ENCODE measurements around the gene SPDYE4.

- TF ChIP-seq EP300 (IDR thresholded peaks at IDR 0.05): no peak
- TF ChIP-seq, protein P1, sequence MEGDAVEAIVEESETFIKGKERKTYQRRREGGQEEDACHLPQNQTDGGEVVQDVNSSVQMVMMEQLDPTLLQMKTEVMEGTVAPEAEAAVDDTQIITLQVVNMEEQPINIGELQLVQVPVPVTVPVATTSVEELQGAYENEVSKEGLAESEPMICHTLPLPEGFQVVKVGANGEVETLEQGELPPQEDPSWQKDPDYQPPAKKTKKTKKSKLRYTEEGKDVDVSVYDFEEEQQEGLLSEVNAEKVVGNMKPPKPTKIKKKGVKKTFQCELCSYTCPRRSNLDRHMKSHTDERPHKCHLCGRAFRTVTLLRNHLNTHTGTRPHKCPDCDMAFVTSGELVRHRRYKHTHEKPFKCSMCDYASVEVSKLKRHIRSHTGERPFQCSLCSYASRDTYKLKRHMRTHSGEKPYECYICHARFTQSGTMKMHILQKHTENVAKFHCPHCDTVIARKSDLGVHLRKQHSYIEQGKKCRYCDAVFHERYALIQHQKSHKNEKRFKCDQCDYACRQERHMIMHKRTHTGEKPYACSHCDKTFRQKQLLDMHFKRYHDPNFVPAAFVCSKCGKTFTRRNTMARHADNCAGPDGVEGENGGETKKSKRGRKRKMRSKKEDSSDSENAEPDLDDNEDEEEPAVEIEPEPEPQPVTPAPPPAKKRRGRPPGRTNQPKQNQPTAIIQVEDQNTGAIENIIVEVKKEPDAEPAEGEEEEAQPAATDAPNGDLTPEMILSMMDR (IDR thresholded peaks at IDR 0.05): no peak
- no peak for TF ChIP-seq POLR2A (IDR thresholded peaks at IDR 0.05)
Observed at GRCh38 chr17:8710813-8711212, 47.5 kb downstream of the SPDYE4 start.
